HPDE6-E6E7 (cell line): Measurements from ENCODE around the gene NOTUM.
"Not testable (repeated sequence)": the region's sequence is repeated elsewhere in the genome, so short reads cannot be mapped to it uniquely, and the experiment has no call there.

Experiments used
- DNase-seq: peaks from one replicate; pipeline ENCODE4 v3.0.0; 2011; ENCODE audit warnings: missing footprints; ENCODE audit errors: extremely low spot score

Gene NOTUM

GRCh38 chr17:81924557-81925532 is 36.1 kb downstream of the NOTUM start:
- no peak for DNase-seq

- peak; percentile 77 for DNase-seq
Observed at GRCh38 chr17:81923302-81924260, 37.4 kb downstream of the NOTUM start.

GRCh38 chr17:81922566-81923301 is 38.3 kb downstream of the NOTUM start:
- no peak for DNase-seq

GRCh38 chr17:81921996-81922565 is 38.9 kb downstream of the NOTUM start:
- no peak for DNase-seq

GRCh38 chr17:81921537-81921862 is 39.5 kb downstream of the NOTUM start:
- no peak for DNase-seq

- no peak for DNase-seq
Observed at GRCh38 chr17:81920612-81921536, 40.1 kb downstream of the NOTUM start.

- DNase-seq, result no peak
Observed at GRCh38 chr17:81918832-81919545, 42.0 kb downstream of the NOTUM start.

GRCh38 chr17:81918333-81918669 is 42.7 kb downstream of the NOTUM start:
- DNase-seq, result not testable (repeated sequence)

- peak; percentile 78 for DNase-seq
Observed at GRCh38 chr17:81917565-81918332, 43.2 kb downstream of the NOTUM start, which contains the start of gene SIRT7. Gene SIRT7, minus strand, starts transcription at chr17:81918176. Its CDS starts 45 bp downstream, at chr17:81918131.

GRCh38 chr17:81916234-81917001 is 44.6 kb downstream of the NOTUM start:
- peak; percentile 85 for DNase-seq

GRCh38 chr17:81915331-81915730 is 45.7 kb downstream of the NOTUM start:
- no peak for DNase-seq

- no peak for DNase-seq
Observed at GRCh38 chr17:81914103-81914850, 46.7 kb downstream of the NOTUM start.

- DNase-seq, result no peak
Observed at GRCh38 chr17:81913394-81914102, 47.4 kb downstream of the NOTUM start.

- peak; percentile 77 for DNase-seq
Observed at GRCh38 chr17:81912441-81913309, 48.3 kb downstream of the NOTUM start.

- no peak for DNase-seq
Observed at GRCh38 chr17:81911969-81912368, 49.0 kb downstream of the NOTUM start.
